Stimulated activated naive CD8-positive, alpha-beta T cell treated with anti-CD3 and anti-CD28 coated beads, Interleukin-15, Interleukin-2, amounts not matched to agents 100 ng/mL and 50 ng/mL, for 24 hours (primary cell): ENCODE data around the gene MRGPRD.
"Not testable (repeated sequence)": the region's sequence is repeated elsewhere in the genome, so short reads cannot be mapped to it uniquely, and the experiment has no call there.

ENCODE experiments used
- H3K27ac Mint-ChIP-seq: one replicate; pipeline ENCODE4 v1.8.0; 2021; ENCODE audit warnings: mild to moderate bottlenecking, mixed read lengths
- H3K27me3 Mint-ChIP-seq: one replicate; pipeline ENCODE4 v1.8.0; 2021; ENCODE audit warnings: mixed read lengths
- H3K36me3 Mint-ChIP-seq: one replicate; pipeline ENCODE4 v1.8.0; 2021; ENCODE audit warnings: low read depth, mixed read lengths
- H3K4me1 Mint-ChIP-seq: one replicate; pipeline ENCODE4 v1.8.0; 2021; ENCODE audit warnings: low read depth, mixed read lengths
- H3K4me3 Mint-ChIP-seq: one replicate; pipeline ENCODE4 v1.8.0; 2021; ENCODE audit warnings: mild to moderate bottlenecking, mixed read lengths
- H3K9me3 Mint-ChIP-seq: one replicate; pipeline ENCODE4 v1.8.0; 2021; ENCODE audit warnings: mixed read lengths

MRGPRD gene

GRCh38 chr11:68989936-68990606, 9.3 kb upstream of the MRGPRD start:
- no peak overlapping the region for H3K4me3 Mint-ChIP-seq
- no peaks in the 10 kb centered on the region for H3K36me3 Mint-ChIP-seq
- peaks cover 14% of the 10 kb centered on the region for H3K9me3 Mint-ChIP-seq
- H3K27ac Mint-ChIP-seq = no peak overlapping the region
- peaks cover 29% of the 10 kb centered on the region for H3K27me3 Mint-ChIP-seq
- no peaks in the 10 kb centered on the region for H3K4me1 Mint-ChIP-seq

- peaks cover 14% of the 10 kb centered on the region for H3K9me3 Mint-ChIP-seq
- no peak overlapping the region for H3K27ac Mint-ChIP-seq
- H3K4me3 Mint-ChIP-seq = no peak overlapping the region
- no peaks in the 10 kb centered on the region for H3K36me3 Mint-ChIP-seq
- H3K4me1 Mint-ChIP-seq = no peaks in the 10 kb centered on the region
- peaks cover 29% of the 10 kb centered on the region for H3K27me3 Mint-ChIP-seq
Observed at GRCh38 chr11:68988491-68988890, 7.7 kb upstream of the MRGPRD start.

DNA sequence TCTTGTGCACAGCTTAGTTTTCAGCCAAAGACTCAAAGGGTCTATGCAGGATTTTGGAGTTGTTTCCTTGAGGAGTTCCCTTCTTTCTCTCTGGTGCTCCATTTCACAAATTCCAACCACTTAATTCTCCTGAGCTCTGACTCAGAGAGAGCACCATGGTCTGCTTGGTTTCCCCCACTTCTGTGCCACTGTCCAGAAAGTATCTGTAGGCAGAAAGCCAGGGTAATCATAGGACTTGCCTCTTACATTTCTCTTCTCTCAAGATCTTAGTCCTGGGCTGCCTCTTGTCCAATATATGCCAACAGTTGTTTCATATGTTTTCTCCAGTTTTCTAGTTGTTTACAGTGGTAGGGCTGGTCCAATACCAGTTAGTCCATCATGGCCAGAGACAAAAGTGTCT, 6.4 kb upstream of the MRGPRD start:
- peaks cover 14% of the 10 kb centered on the region for H3K9me3 Mint-ChIP-seq
- H3K4me3 Mint-ChIP-seq = no peak overlapping the region
- peaks cover 33% of the 10 kb centered on the region for H3K27me3 Mint-ChIP-seq
- H3K36me3 Mint-ChIP-seq = no peaks in the 10 kb centered on the region
- no peaks in the 10 kb centered on the region for H3K4me1 Mint-ChIP-seq
- no peak overlapping the region for H3K27ac Mint-ChIP-seq

GRCh38 chr11:68983801-68984200, 3.0 kb upstream of the MRGPRD start:
- Mint-ChIP-seq H3K9me3 (peaks cover 14% of the 10 kb centered on the region), H3K4me3 (no peak overlapping the region), H3K4me1 (no peaks in the 10 kb centered on the region), H3K27me3 (peaks cover 42% of the 10 kb centered on the region), H3K36me3 (no peaks in the 10 kb centered on the region), H3K27ac (no peak overlapping the region)

DNA sequence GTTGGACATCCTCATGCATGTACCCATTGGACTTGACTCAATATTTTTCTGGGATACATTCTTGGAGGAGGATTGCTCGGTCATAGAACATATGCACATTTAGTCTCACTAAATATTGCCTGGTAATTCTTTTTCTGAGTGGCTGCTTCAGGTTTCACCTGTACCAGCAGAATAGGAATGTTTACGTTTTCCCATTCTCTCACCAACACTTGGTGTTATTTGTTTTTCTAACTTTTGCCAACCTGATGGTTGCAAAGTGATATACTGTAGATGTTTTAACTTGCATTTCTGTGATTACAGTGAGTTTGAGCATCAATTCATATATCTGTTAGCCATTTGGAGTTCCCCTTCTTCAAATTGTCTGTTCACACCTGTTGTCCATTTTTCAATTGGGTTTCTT, 1.3 kb upstream of the MRGPRD start:
- H3K36me3 Mint-ChIP-seq = no peaks in the 10 kb centered on the region
- H3K4me3 Mint-ChIP-seq = no peak overlapping the region
- peaks cover 32% of the 10 kb centered on the region for H3K27me3 Mint-ChIP-seq
- peaks cover 10% of the 10 kb centered on the region for H3K9me3 Mint-ChIP-seq
- H3K27ac Mint-ChIP-seq = no peak overlapping the region
- H3K4me1 Mint-ChIP-seq = no peaks in the 10 kb centered on the region

DNA sequence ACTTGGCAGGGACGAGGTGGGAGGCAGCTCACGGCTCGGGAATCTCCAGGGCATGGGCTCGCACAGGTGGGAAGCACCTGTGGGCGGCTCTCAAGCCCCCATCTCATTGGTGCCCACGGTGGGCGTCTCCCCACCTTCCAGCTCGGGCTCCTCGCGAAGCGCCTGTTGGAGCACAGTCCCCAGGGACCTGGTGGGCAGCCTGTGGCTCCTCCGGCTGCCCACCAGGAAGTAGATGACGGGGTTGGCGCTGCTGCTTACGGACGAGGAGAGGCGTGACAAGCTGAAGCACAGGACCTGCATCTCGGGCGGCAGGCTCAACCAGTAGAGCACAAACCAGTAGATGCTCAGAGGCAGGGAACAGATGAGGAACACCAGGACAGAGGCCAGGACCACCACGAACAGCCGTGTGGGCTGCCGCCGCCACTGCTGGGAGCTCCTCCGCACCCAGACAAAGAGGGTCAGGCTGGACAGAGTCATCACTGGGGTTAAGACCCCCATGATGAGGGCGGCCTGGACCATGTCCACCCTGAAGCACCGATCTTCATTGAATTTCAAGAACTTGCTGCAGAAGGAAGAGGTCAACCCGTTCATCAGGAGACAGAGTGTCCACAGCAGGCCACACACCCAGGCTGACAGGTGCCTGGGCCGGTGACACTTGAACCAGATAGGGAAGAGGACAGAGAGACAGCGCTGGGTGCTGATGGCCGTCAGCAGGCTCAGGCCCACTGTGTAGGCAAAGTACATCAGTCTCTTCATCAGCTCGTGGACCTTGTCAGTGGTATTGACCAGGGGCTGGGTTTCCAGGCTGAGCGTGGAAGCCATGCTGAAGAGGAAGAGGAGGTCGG, 633 bp downstream of the MRGPRD start:
- Mint-ChIP-seq H3K36me3 (no peaks in the 10 kb centered on the region), H3K27me3 (peaks cover 23% of the 10 kb centered on the region), H3K4me1 (no peaks in the 10 kb centered on the region), H3K27ac (no peak overlapping the region), H3K4me3 (no peak overlapping the region), H3K9me3 (no peaks in the 10 kb centered on the region)

DNA sequence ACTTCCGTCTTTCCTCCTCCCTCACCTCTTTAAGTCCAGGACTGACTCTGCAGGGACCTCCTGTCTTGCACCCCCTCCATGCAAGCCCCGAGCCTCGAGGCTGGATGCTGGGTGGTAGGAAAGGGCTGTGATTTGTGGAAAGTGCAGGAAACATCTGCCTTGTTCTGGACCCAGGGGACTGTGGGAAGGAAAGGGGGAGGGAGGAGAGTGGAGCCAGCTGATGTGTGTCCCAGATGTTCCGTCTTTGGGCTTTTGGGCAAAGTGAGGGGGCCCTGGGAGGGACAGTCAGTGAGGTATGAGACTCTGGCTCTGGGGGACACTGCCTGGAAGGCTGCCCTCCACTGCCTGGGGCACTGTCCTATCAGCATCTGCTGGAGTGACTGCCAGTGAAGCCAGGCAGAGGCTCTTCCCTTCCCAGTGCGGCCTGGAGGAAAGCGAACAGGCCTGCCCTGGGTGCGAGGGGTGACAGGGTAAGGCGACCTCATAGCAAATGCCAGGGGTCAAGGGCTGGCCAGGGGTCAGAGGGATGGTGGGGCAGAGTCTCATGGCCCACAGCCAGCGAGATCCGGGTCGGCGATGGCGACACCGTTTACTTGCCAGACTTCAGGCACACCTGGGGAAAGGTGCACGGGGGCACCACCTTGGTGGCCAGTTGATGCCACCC, 1.7 kb downstream of the MRGPRD start:
- Mint-ChIP-seq H3K9me3 (no peaks in the 10 kb centered on the region), H3K4me1 (no peaks in the 10 kb centered on the region), H3K4me3 (no peak overlapping the region), H3K36me3 (no peaks in the 10 kb centered on the region), H3K27ac (no peak overlapping the region), H3K27me3 (peaks cover 23% of the 10 kb centered on the region)

- peaks cover 23% of the 10 kb centered on the region for H3K27me3 Mint-ChIP-seq
- no peaks in the 10 kb centered on the region for H3K4me1 Mint-ChIP-seq
- H3K9me3 Mint-ChIP-seq = no peaks in the 10 kb centered on the region
- no peaks in the 10 kb centered on the region for H3K36me3 Mint-ChIP-seq
- H3K4me3 Mint-ChIP-seq = no peak overlapping the region
- H3K27ac Mint-ChIP-seq = no peak overlapping the region
Observed at GRCh38 chr11:68978626-68978930, 2.2 kb downstream of the MRGPRD start.

DNA sequence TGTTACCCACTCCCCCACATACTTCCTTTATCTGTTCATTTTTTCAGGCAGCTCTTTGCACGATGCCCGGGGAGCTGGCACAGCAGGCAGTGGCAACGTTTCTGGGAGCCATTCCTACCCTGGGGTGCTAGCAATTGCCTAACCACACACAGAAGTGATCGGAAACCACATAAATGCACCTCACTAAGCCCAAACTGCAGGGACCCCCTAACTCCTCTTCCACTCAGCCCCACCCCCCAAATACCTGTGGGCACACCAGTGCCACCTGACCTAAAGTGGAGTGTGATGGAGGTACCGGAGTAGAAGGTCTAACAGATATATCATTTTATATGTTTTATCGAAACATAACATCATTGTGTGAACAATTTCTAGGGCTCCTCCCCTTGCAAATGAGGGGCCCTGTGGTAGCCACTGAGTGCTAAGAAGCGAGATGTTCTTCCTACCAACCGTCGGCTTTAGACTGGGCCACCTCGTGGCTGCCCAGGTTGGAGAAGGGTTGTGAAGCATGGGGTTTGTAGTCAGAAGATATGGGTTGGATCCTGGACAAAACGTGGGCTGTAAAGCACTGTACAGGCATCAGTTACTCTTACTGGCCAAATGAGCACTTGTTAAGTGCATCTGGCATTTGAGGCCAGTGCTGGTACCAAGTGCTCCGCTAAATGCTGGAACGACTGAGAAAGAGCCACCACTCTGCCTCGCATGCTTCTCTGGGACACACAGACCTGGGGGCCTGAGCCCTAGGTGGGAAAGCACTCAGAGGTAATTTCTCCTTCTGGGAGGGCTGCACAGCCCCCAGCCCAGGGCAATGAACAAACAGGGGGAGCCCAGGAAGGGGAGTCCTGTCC, 2.8 kb downstream of the MRGPRD start:
- H3K4me1 Mint-ChIP-seq = no peaks in the 10 kb centered on the region
- H3K36me3 Mint-ChIP-seq = no peaks in the 10 kb centered on the region
- H3K27ac Mint-ChIP-seq = no peak overlapping the region
- peaks cover 23% of the 10 kb centered on the region for H3K27me3 Mint-ChIP-seq
- no peak overlapping the region for H3K4me3 Mint-ChIP-seq
- no peaks in the 10 kb centered on the region for H3K9me3 Mint-ChIP-seq

DNA sequence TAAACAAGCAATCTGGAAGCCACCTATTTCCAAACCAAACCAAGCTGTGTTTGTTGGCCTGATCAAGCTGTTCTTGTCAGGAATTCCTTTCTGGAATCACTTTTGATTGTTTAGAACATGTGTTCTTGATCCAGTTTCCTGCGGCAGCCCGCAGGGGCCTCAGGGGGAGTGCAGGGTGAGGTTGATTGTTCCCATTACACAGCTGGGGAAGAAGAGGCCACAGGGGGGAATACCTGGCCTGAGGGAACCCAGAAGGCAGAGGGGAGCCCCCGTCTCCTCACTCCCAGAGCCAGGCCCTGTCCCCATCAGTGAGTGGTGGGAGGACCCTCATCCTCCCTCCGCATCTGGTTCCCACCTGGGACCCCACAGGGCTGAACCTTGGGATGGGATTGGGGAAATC, 4.2 kb downstream of the MRGPRD start:
- H3K27me3 Mint-ChIP-seq = peaks cover 11% of the 10 kb centered on the region
- H3K27ac Mint-ChIP-seq = no peak overlapping the region
- H3K36me3 Mint-ChIP-seq = no peaks in the 10 kb centered on the region
- H3K9me3 Mint-ChIP-seq = no peaks in the 10 kb centered on the region
- no peaks in the 10 kb centered on the region for H3K4me1 Mint-ChIP-seq
- no peak overlapping the region for H3K4me3 Mint-ChIP-seq

DNA sequence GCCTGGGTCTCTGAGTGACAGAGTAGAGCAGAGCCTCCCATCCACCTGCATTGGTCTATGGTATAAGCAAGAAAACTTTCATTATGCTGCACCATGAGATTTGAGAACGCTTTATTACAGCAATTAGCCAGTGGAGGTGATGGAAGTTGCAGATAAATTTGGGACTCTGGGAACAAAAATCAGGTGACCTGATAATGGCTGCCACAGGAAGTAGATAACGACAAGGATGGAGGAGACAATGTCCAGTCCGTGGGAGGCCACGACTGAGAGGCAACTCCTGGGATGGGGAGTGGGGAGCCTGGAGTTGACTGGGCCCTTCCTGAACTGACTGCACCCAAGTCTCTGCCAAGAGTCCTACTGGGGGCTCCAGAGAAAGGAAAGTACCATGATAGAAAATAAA, 4.7 kb downstream of the MRGPRD start:
- Mint-ChIP-seq H3K27me3 (peaks cover 13% of the 10 kb centered on the region), H3K4me1 (no peaks in the 10 kb centered on the region), H3K36me3 (no peaks in the 10 kb centered on the region), H3K4me3 (no peak overlapping the region), H3K9me3 (no peaks in the 10 kb centered on the region), H3K27ac (no peak overlapping the region)

GRCh38 chr11:68974421-68975194, 6.2 kb downstream of the MRGPRD start:
- Mint-ChIP-seq H3K9me3 (no peaks in the 10 kb centered on the region), H3K36me3 (no peaks in the 10 kb centered on the region), H3K27me3 (peaks cover 18% of the 10 kb centered on the region), H3K4me3 (no peak overlapping the region), H3K27ac (no peak overlapping the region), H3K4me1 (no peaks in the 10 kb centered on the region)

GRCh38 chr11:68973706-68974105, 7.1 kb downstream of the MRGPRD start:
- H3K4me1 Mint-ChIP-seq, H3K36me3 Mint-ChIP-seq, H3K9me3 Mint-ChIP-seq, H3K4me3 Mint-ChIP-seq, H3K27ac Mint-ChIP-seq: not testable (repeated sequence)
- H3K27me3 Mint-ChIP-seq = peaks cover 10% of the 10 kb centered on the region

GRCh38 chr11:68973219-68973618, 7.6 kb downstream of the MRGPRD start:
- Mint-ChIP-seq H3K36me3 (no peaks in the 10 kb centered on the region), H3K4me1 (no peaks in the 10 kb centered on the region), H3K27me3 (peaks cover 10% of the 10 kb centered on the region), H3K9me3 (no peaks in the 10 kb centered on the region), H3K27ac (no peak overlapping the region), H3K4me3 (no peak overlapping the region)
